Measurements from ENCODE around the gene RAB11FIP4. TPM values are rescaled to one million over a fixed set of nuclear protein-coding genes. Genes with fewer than 3 reads are reported as not detected.
"Not testable (repeated sequence)": the region's sequence is repeated elsewhere in the genome, so short reads cannot be mapped to it uniquely, and the experiment has no call there.

The RAB11FIP4 gene, protein sequence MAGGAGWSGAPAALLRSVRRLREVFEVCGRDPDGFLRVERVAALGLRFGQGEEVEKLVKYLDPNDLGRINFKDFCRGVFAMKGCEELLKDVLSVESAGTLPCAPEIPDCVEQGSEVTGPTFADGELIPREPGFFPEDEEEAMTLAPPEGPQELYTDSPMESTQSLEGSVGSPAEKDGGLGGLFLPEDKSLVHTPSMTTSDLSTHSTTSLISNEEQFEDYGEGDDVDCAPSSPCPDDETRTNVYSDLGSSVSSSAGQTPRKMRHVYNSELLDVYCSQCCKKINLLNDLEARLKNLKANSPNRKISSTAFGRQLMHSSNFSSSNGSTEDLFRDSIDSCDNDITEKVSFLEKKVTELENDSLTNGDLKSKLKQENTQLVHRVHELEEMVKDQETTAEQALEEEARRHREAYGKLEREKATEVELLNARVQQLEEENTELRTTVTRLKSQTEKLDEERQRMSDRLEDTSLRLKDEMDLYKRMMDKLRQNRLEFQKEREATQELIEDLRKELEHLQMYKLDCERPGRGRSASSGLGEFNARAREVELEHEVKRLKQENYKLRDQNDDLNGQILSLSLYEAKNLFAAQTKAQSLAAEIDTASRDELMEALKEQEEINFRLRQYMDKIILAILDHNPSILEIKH
- 10 to 100 TPM; 11.6 to 33.8 (median 18.7) TPM for polyA plus RNA-seq
- long read RNA-seq, donor 1: 0 reads
- long read RNA-seq, donor 2, partial matches to known transcripts: 0 of 1 reads
- long read RNA-seq, donor 2, other reads (novel, unspliced or antisense): 0 of 1 reads
- long read RNA-seq, donor 3: 0 reads
- long read RNA-seq, donor 4, partial matches to known transcripts: 0 of 1 reads
- long read RNA-seq, donor 4, other reads (novel, unspliced or antisense): 0 of 1 reads
- long read RNA-seq, donor 5: 0 reads
- long read RNA-seq, donor 6, partial matches to known transcripts: 0 of 2 reads
- long read RNA-seq, donor 6, other reads (novel, unspliced or antisense): 0 of 2 reads
- long read RNA-seq, donor 7: 0 reads
- long read RNA-seq, donor 8: 0 reads
- long read RNA-seq, donor 9: 0 reads
- long read RNA-seq, donor 10, partial matches to known transcripts: 0 of 2 reads
- long read RNA-seq, donor 10, other reads (novel, unspliced or antisense): 0 of 2 reads

DNA sequence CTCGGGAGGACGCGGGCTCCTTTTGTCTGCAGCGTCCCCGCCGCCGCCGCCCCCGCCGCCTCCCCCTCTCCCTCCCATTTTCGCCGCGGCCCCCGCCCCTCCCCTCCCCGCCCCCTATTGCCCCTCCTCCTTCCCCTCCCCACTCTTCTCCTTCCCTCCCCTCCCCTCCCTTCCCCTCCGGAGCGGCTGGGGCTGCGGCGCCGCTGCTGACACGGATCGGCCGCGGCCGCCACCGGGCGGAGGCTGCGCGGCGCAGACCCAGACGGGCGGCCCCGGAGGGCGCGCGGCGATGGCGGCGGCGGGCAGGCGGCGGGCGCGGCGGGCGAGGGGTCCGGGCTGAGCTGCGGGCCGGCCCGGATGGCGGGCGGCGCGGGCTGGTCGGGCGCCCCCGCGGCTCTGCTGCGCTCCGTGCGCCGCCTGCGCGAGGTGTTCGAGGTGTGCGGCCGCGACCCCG is at the start of gene RAB11FIP4:
RAB11FIP4 (plus strand) TSS at position 180 of the 454 bp plus-strand sequence; CDS start at position 358, 178 bp downstream.
- Histone ChIP-seq H3K27ac (ENCODE audit: low read depth in 1 of 3, low read length in 2 of 3) (no peak within 1 kb of the TSS), H3K9me3 (ENCODE audit: control insufficient read depth in 2 of 2, insufficient read depth in 1 of 2, low read depth in 1 of 2, low read length in 1 of 2) (no peaks in the 10 kb centered on the region), H3K4me1 (ENCODE audit: control insufficient read depth in 3 of 3, insufficient read depth in 2 of 3, low read depth in 1 of 3, low read length in 2 of 3) (peaks cover 0 to 4% (median 3%) of the 10 kb centered on the region in 3 donors), H3K36me3 (ENCODE audit: control insufficient read depth in 3 of 3, insufficient read depth in 2 of 3, low read depth in 1 of 3, low read length in 3 of 3) (no peaks in the 10 kb centered on the region), H3K27me3 (ENCODE audit: control insufficient read depth in 3 of 3, insufficient read depth in 3 of 3, low read length in 3 of 3) (peaks cover 4 to 69% (median 16%) of the 10 kb centered on the region in 3 donors), H3K4me3 (ENCODE audit: low read depth in 1 of 3, low read length in 3 of 3) (peak within 1 kb of the TSS in 2 of 3 donors; percentile 27 to 51)
- no peak for FAIRE-seq
- no peak for DNase-seq
- 0 to 1% methylated on average over 2 to 68 of the region's 69 CpGs; no CpG with 5 or more reads in 1 of the 3 donors for WGBS, 3 donors

GRCh38 chr17:31345191-31345747 is 46.2 kb upstream of the RAB11FIP4 start:
- peaks cover 0 to 25% (median 11%) of the 10 kb centered on the region in 3 donors for H3K36me3 ChIP-seq (ENCODE audit: control insufficient read depth in 3 of 3, insufficient read depth in 2 of 3, low read depth in 1 of 3, low read length in 3 of 3)
- not testable (repeated sequence) for FAIRE-seq; H3K4me3 ChIP-seq (ENCODE audit: low read depth in 1 of 3, low read length in 3 of 3); H3K27me3 ChIP-seq (ENCODE audit: control insufficient read depth in 3 of 3, insufficient read depth in 3 of 3, low read length in 3 of 3); H3K27ac ChIP-seq (ENCODE audit: low read depth in 1 of 3, low read length in 2 of 3); H3K4me1 ChIP-seq (ENCODE audit: control insufficient read depth in 3 of 3, insufficient read depth in 2 of 3, low read depth in 1 of 3, low read length in 2 of 3); H3K9me3 ChIP-seq (ENCODE audit: control insufficient read depth in 2 of 2, insufficient read depth in 1 of 2, low read depth in 1 of 2, low read length in 1 of 2); DNase-seq
- 92 to 98% (median 94%) methylated on average over 11 to 21 of the region's 34 CpGs for WGBS, 3 donors

- H3K4me1 ChIP-seq (ENCODE audit: control insufficient read depth in 3 of 3, insufficient read depth in 2 of 3, low read depth in 1 of 3, low read length in 2 of 3): no peaks in the 10 kb centered on the region
- FAIRE-seq: no peak
- H3K27ac ChIP-seq (ENCODE audit: low read depth in 1 of 3, low read length in 2 of 3): no peak overlapping the region
- H3K36me3 ChIP-seq (ENCODE audit: control insufficient read depth in 3 of 3, insufficient read depth in 2 of 3, low read depth in 1 of 3, low read length in 3 of 3): peaks cover 4 to 18% (median 11%) of the 10 kb centered on the region in 3 donors
- H3K4me3 ChIP-seq (ENCODE audit: low read depth in 1 of 3, low read length in 3 of 3): no peak overlapping the region
- no peaks in the 10 kb centered on the region for H3K27me3 ChIP-seq (ENCODE audit: control insufficient read depth in 3 of 3, insufficient read depth in 3 of 3, low read length in 3 of 3)
- no peaks in the 10 kb centered on the region for H3K9me3 ChIP-seq (ENCODE audit: control insufficient read depth in 2 of 2, insufficient read depth in 1 of 2, low read depth in 1 of 2, low read length in 1 of 2)
- DNase-seq: no peak
Measured at GRCh38 chr17:31349454-31349853, 42.0 kb upstream of the RAB11FIP4 start.

DNA sequence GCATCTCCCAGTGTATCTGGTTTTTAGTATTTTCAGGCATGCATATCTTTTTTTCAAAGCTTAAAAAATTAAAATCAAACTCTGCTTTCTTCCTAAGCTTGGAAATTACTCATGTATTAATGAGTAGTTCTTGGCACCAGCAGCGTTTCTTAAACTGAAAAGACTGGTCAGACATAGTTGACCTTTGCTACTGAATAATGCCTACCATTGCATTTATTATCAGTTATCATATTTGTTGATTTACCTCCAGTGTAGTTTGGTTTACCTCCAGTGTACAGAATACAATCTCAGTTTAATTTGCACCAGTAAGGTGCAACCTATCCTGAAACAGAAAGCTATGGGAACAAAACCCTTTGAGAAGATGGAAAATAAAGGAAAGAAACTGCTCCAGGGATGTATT is 35.5 kb upstream of the RAB11FIP4 start:
- Histone ChIP-seq H3K4me1 (ENCODE audit: control insufficient read depth in 3 of 3, insufficient read depth in 2 of 3, low read depth in 1 of 3, low read length in 2 of 3) (peaks cover 0 to 2% (median 0%) of the 10 kb centered on the region in 3 donors), H3K36me3 (ENCODE audit: control insufficient read depth in 3 of 3, insufficient read depth in 2 of 3, low read depth in 1 of 3, low read length in 3 of 3) (peaks cover 4 to 14% (median 8%) of the 10 kb centered on the region in 3 donors), H3K27me3 (ENCODE audit: control insufficient read depth in 3 of 3, insufficient read depth in 3 of 3, low read length in 3 of 3) (no peaks in the 10 kb centered on the region), H3K27ac (ENCODE audit: low read depth in 1 of 3, low read length in 2 of 3) (no peak overlapping the region), H3K9me3 (ENCODE audit: control insufficient read depth in 2 of 2, insufficient read depth in 1 of 2, low read depth in 1 of 2, low read length in 1 of 2) (no peaks in the 10 kb centered on the region), H3K4me3 (ENCODE audit: low read depth in 1 of 3, low read length in 3 of 3) (no peak overlapping the region)
- FAIRE-seq: no peak
- 10 to 53% (median 43%) methylated on average over 1 of the region's 1 CpG for WGBS, 3 donors
- peak in 1 of 2 donors; percentile 78 for DNase-seq

GRCh38 chr17:31357091-31357490 is 34.4 kb upstream of the RAB11FIP4 start:
- Histone ChIP-seq H3K27ac (ENCODE audit: low read depth in 1 of 3, low read length in 2 of 3) (no peak overlapping the region), H3K4me3 (ENCODE audit: low read depth in 1 of 3, low read length in 3 of 3) (no peak overlapping the region), H3K27me3 (ENCODE audit: control insufficient read depth in 3 of 3, insufficient read depth in 3 of 3, low read length in 3 of 3) (no peaks in the 10 kb centered on the region), H3K9me3 (ENCODE audit: control insufficient read depth in 2 of 2, insufficient read depth in 1 of 2, low read depth in 1 of 2, low read length in 1 of 2) (no peaks in the 10 kb centered on the region), H3K36me3 (ENCODE audit: control insufficient read depth in 3 of 3, insufficient read depth in 2 of 3, low read depth in 1 of 3, low read length in 3 of 3) (peaks cover 7 to 16% (median 8%) of the 10 kb centered on the region in 3 donors), H3K4me1 (ENCODE audit: control insufficient read depth in 3 of 3, insufficient read depth in 2 of 3, low read depth in 1 of 3, low read length in 2 of 3) (peaks cover 0 to 2% (median 0%) of the 10 kb centered on the region in 3 donors)
- 74 to 84% (median 81%) methylated on average over 2 of the region's 2 CpGs for WGBS, 3 donors
- FAIRE-seq (no peak), DNase-seq (no peak)

DNA sequence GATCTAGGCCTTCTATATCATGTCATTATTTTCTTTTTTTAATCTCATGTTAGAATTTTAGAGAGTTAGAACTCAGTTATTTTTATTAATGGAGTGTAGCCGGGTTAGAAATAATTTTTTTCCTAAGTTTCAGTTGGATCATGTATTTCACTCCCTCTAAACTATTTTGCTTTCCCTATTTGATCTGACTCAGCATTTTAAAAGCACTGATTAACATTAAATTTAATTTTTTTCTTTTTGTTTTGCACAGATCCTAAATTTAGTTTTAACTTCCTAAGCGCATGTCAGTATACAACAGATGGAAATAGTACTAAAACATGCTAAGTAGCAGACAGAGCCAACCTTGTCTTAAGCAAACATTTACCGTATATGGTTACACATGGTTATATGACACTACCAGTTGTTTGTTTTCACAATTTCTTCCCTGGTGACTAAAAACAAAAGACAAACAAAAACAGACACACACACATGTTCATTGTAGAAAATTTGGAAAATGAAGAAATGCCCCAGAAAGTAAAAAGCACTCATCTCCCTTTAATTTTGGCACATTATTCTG is 33.6 kb upstream of the RAB11FIP4 start:
- H3K9me3 ChIP-seq (ENCODE audit: control insufficient read depth in 2 of 2, insufficient read depth in 1 of 2, low read depth in 1 of 2, low read length in 1 of 2): no peaks in the 10 kb centered on the region
- DNase-seq (no peak), FAIRE-seq (no peak)
- peaks cover 4 to 12% (median 5%) of the 10 kb centered on the region in 3 donors for H3K36me3 ChIP-seq (ENCODE audit: control insufficient read depth in 3 of 3, insufficient read depth in 2 of 3, low read depth in 1 of 3, low read length in 3 of 3)
- no peak overlapping the region for H3K4me3 ChIP-seq (ENCODE audit: low read depth in 1 of 3, low read length in 3 of 3)
- H3K4me1 ChIP-seq (ENCODE audit: control insufficient read depth in 3 of 3, insufficient read depth in 2 of 3, low read depth in 1 of 3, low read length in 2 of 3): peaks cover 0 to 2% (median 0%) of the 10 kb centered on the region in 3 donors
- no peaks in the 10 kb centered on the region for H3K27me3 ChIP-seq (ENCODE audit: control insufficient read depth in 3 of 3, insufficient read depth in 3 of 3, low read length in 3 of 3)
- no peak overlapping the region for H3K27ac ChIP-seq (ENCODE audit: low read depth in 1 of 3, low read length in 2 of 3)
- 69 to 88% (median 73%) methylated on average over 3 of the region's 3 CpGs for WGBS, 3 donors

DNA sequence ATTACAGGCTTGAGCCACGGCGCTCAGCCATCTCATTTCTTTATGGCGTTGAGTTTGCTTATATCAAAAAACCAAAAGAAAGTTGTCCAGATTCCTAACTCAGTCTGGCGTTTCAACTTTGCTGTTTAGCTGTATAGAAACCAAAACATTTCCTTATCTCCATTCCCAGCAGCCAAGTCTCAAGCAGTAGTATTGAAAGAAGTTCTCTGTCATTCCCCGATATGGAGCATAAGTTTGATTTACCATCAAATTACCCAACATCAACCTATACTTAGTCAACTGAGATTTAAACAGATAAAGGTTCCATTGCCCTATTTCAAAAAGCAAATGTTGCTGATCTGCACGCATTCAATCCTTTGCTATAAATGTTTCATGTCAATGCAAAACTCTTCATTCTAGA is 27.5 kb upstream of the RAB11FIP4 start:
- DNase-seq (no peak), FAIRE-seq (no peak)
- Histone ChIP-seq H3K9me3 (ENCODE audit: control insufficient read depth in 2 of 2, insufficient read depth in 1 of 2, low read depth in 1 of 2, low read length in 1 of 2) (no peaks in the 10 kb centered on the region), H3K36me3 (ENCODE audit: control insufficient read depth in 3 of 3, insufficient read depth in 2 of 3, low read depth in 1 of 3, low read length in 3 of 3) (peaks cover 0 to 19% (median 5%) of the 10 kb centered on the region in 3 donors), H3K27ac (ENCODE audit: low read depth in 1 of 3, low read length in 2 of 3) (no peak overlapping the region), H3K4me1 (ENCODE audit: control insufficient read depth in 3 of 3, insufficient read depth in 2 of 3, low read depth in 1 of 3, low read length in 2 of 3) (no peaks in the 10 kb centered on the region), H3K27me3 (ENCODE audit: control insufficient read depth in 3 of 3, insufficient read depth in 3 of 3, low read length in 3 of 3) (no peaks in the 10 kb centered on the region), H3K4me3 (ENCODE audit: low read depth in 1 of 3, low read length in 3 of 3) (no peak overlapping the region)
- WGBS, 3 donors: 94 to 96% (median 95%) methylated on average over 6 of the region's 6 CpGs

Measured in small intestine (tissue), 16 donors.